Measurements from ENCODE around the gene SREBF1. TPM values are rescaled to one million over a fixed set of nuclear protein-coding genes. Genes with fewer than 3 reads are reported as not detected.

The SREBF1 gene
- total and polyA plus RNA-seq, 10 of the 15 experiments (the other 5 are each of a cell fraction or from before 2014, with no cell fraction given): 1.4 to 84.6 (median 20.4) TPM

DNA sequence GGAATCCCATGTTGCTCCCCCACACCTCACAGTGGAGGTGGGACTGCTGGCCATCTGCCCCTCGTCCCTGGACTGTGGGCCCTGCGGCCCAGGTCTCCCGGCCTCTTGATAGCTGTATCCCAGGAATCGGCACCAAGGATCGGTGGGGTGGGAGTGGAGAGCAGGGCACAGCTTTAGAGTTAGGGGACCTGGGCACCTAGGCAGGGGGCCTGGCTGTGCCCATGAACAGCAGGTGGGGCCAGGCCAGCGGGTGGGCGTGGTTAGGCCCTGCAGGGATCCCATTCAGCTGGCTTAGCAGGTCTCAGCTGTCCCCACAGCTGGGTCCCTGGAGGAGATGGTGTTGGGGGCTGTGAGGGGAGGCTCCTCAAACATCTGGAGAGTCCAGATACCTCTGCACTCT lies 49.2 kb downstream of the SREBF1 start:
- Histone ChIP-seq H3K4me3 (no peak overlapping the region), H3K27ac (ENCODE audit: control insufficient read depth, insufficient read depth) (no peak overlapping the region), H3K9ac (ENCODE audit: control insufficient read depth, insufficient read depth, low read length) (no peak overlapping the region), H3K79me2 (ENCODE audit: control insufficient read depth, insufficient read depth, low read length) (no peaks in the 10 kb centered on the region), H3K9me3 (replicated peaks; ENCODE audit: control insufficient read depth, insufficient read depth, low read length) (no peaks in the 10 kb centered on the region), H3K4me1 (ENCODE audit: control insufficient read depth, insufficient read depth, low read length) (peaks cover 11% of the 10 kb centered on the region), H4K20me1 (ENCODE audit: control insufficient read depth, insufficient read depth) (no peaks in the 10 kb centered on the region), H3K27me3 (replicated peaks in 1 of 2; ENCODE audit: control insufficient read depth in 2 of 2, insufficient read depth in 2 of 2, low read length in 1 of 2) (no peaks in the 10 kb centered on the region), H2AFZ (ENCODE audit: control insufficient read depth, low read depth, low read length) (no peak overlapping the region), H3K36me3 (ENCODE audit: control insufficient read depth in 2 of 2, insufficient read depth in 2 of 2, low read length in 1 of 2) (peaks cover 0 to 6% of the 10 kb centered on the region in 2 experiments; a peak in 2 of 4 replicates), H3K4me2 (ENCODE audit: control insufficient read depth, insufficient read depth) (no peak overlapping the region)
- WGBS (ENCODE audit: insufficient coverage, insufficient replicate concordance, low lambda C conversion rate, missing lambda C conversion rate): 95% methylated on average over 7 of the region's 7 CpGs
- no peak for FAIRE-seq
- TF ChIP-seq MEF2A (IDR thresholded peaks at IDR 0.05; ENCODE audit: insufficient read depth, low read depth, low read length) (no peak), RB1 (IDR thresholded peaks at IDR 0.05; ENCODE audit: borderline replicate concordance) (no peak), SIX5 (IDR thresholded peaks at IDR 0.05; ENCODE audit: low read depth, low read length, severe bottlenecking) (no peak), MEF2B (IDR thresholded peaks at IDR 0.05; ENCODE audit: partially characterized antibody, poor library complexity, severe bottlenecking) (no peak), NR2C2 (IDR thresholded peaks at IDR 0.05; ENCODE audit: borderline replicate concordance, control insufficient read depth, insufficient read length, low read depth) (no peak), SREBF2 (IDR thresholded peaks at IDR 0.05; ENCODE audit: low read length) (no peak), POLR2A (IDR thresholded peaks at IDR 0.05; ENCODE audit: low read depth, low read length) (no peak), JUNB (IDR thresholded peaks at IDR 0.05) (no peak), LARP7 (IDR thresholded peaks at IDR 0.05) (no peak)
- TF ChIP-seq, protein P1, sequence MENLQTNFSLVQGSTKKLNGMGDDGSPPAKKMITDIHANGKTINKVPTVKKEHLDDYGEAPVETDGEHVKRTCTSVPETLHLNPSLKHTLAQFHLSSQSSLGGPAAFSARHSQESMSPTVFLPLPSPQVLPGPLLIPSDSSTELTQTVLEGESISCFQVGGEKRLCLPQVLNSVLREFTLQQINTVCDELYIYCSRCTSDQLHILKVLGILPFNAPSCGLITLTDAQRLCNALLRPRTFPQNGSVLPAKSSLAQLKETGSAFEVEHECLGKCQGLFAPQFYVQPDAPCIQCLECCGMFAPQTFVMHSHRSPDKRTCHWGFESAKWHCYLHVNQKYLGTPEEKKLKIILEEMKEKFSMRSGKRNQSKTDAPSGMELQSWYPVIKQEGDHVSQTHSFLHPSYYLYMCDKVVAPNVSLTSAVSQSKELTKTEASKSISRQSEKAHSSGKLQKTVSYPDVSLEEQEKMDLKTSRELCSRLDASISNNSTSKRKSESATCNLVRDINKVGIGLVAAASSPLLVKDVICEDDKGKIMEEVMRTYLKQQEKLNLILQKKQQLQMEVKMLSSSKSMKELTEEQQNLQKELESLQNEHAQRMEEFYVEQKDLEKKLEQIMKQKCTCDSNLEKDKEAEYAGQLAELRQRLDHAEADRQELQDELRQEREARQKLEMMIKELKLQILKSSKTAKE (IDR thresholded peaks at IDR 0.05; ENCODE audit: low read depth, poor library complexity, severe bottlenecking): no peak
- TF ChIP-seq, protein P2, sequence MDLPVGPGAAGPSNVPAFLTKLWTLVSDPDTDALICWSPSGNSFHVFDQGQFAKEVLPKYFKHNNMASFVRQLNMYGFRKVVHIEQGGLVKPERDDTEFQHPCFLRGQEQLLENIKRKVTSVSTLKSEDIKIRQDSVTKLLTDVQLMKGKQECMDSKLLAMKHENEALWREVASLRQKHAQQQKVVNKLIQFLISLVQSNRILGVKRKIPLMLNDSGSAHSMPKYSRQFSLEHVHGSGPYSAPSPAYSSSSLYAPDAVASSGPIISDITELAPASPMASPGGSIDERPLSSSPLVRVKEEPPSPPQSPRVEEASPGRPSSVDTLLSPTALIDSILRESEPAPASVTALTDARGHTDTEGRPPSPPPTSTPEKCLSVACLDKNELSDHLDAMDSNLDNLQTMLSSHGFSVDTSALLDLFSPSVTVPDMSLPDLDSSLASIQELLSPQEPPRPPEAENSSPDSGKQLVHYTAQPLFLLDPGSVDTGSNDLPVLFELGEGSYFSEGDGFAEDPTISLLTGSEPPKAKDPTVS (IDR thresholded peaks at IDR 0.05; ENCODE audit: low read depth, low read length): no peak
- TF ChIP-seq, protein P3, sequence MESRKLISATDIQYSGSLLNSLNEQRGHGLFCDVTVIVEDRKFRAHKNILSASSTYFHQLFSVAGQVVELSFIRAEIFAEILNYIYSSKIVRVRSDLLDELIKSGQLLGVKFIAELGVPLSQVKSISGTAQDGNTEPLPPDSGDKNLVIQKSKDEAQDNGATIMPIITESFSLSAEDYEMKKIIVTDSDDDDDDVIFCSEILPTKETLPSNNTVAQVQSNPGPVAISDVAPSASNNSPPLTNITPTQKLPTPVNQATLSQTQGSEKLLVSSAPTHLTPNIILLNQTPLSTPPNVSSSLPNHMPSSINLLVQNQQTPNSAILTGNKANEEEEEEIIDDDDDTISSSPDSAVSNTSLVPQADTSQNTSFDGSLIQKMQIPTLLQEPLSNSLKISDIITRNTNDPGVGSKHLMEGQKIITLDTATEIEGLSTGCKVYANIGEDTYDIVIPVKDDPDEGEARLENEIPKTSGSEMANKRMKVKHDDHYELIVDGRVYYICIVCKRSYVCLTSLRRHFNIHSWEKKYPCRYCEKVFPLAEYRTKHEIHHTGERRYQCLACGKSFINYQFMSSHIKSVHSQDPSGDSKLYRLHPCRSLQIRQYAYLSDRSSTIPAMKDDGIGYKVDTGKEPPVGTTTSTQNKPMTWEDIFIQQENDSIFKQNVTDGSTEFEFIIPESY (IDR thresholded peaks at IDR 0.05): no peak
- no TSS peak for BruUV-seq (replicated peaks)
- no peak for ATAC-seq
- POLR2A ChIA-PET: interaction anchor here (0.8 kb wide), 1 partner anchor 38 kb away, joined by 3 read pairs; no protein-coding TSS in a partner anchor
- intact Hi-C loops (cut with micrococcal nuclease; ENCODE audit: unreplicated experiment) (no loop called here), in situ Hi-C loops (cut with MboI) (no loop called here)
- CTCF ChIA-PET: interaction anchor here (0.7 kb wide), 1 partner anchor 107 kb away, joined by 3 read pairs; no protein-coding TSS in a partner anchor
- DNase-seq (ENCODE audit: low read depth, low spot score): no peak
- SMC1A ChIA-PET (ENCODE audit: uncharacterized antibody, unreplicated experiment): interaction anchor here (1.7 kb wide), 1 partner anchor 21 kb away, joined by 4 read pairs; no protein-coding TSS in a partner anchor
- RAD21 ChIA-PET (ENCODE audit: unreplicated experiment): interaction anchor here (1.1 kb wide), 1 partner anchor 99 kb away, joined by 3 read pairs; no protein-coding TSS in a partner anchor

All from GM12878 (cell line).